ENCODE data around the gene MSRB2. TPM values are rescaled to one million over a fixed set of nuclear protein-coding genes. Genes with fewer than 3 reads are reported as not detected.

The MSRB2 gene
- total and polyA plus RNA-seq, 2 donors (not counting 1 experiment from before 2014, with no cell fraction given), result 1.5 to 3.0 TPM

DNA sequence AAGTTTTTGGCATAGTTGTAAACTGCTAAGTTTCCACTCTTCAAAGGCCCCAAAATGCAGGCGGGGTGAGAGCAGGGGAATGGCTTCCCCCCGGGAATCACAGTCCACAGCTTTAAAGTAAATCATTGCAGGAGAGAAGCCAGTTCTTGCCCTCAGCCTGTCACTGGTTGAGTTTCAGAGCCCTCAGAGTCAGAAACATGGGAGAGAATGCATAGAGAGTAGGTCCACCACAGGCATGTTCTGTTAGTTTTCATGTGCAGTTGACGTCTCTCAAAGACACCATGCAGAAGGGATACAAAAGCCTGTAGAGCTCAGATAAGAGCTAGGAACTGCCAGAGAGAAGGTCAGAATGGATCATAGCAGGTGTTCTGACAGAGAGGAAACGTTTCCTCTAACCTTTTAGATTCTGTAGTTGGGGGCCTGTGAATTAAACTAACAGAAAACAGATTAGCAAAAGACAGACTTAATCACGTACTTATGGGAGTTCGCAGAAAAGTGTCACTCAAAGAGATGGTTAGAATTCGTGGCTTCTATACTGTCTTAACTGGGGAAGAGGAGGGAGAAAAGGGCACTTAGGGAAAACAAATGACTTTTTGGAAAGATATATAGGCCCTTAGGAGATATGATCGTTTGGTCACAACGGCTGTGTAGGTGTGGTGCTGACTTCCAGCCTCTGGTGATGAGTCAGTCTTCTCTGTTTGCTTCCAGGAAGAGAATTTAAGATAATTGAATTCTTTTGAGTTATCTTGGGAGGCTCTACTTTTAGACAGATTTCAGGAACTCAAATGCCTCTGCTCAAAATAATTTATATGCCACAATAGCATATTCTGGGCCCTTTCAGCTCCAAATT lies 48.0 kb upstream of the MSRB2 start:
- H3K27ac Mint-ChIP-seq, result no peak overlapping the region

DNA sequence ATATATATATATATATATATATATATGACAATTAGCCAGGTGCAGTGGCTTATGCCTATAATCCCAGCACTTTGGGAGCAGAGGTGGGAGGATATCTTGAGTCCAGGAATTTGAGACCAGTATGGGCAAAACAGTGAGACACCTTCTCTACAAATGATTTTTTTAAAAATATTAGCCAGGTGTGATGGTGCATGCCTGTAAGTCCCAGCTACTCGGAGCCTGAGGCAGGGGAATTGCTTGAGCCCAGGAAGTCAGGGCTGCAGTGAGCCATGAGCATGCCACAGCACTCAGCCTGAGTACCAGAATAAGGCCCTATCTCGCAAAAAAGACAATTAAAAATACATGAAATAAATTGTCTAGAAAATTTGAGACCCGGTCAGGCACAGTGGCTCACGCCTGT lies 47.2 kb upstream of the MSRB2 start:
- Histone ChIP-seq H4K20me1 (ENCODE audit: control insufficient read depth, insufficient read depth, low read length, poor library complexity, severe bottlenecking) (no peaks in the 10 kb centered on the region), H3K36me3 (replicated peaks in 1 of 2; ENCODE audit: control extremely low read depth in 1 of 2, control insufficient read depth in 1 of 2, extremely low read depth in 1 of 2, insufficient read depth in 2 of 2, low read length in 1 of 2) (no peaks in the 10 kb centered on the region), H3K27ac (ENCODE audit: low read length in 2 of 2) (no peak overlapping the region), H3K4me2 (replicated peaks; ENCODE audit: low read depth, low read length, poor library complexity, severe bottlenecking) (no peak overlapping the region), H3K79me2 (ENCODE audit: control insufficient read depth, insufficient read depth, low read length) (no peaks in the 10 kb centered on the region), H3K9ac (ENCODE audit: low read length) (no peak overlapping the region), H3K9me3 (ENCODE audit: control extremely low read depth in 1 of 3, control insufficient read depth in 2 of 3, insufficient read depth in 1 of 3, low read length in 2 of 3) (no peaks in the 10 kb centered on the region), H3K27me3 (replicated peaks in 1 of 4; ENCODE audit: control extremely low read depth in 1 of 4, control insufficient read depth in 3 of 4, insufficient read depth in 4 of 4, low read length in 3 of 4) (no peaks in the 10 kb centered on the region), H3K4me1 (ENCODE audit: control insufficient read depth in 2 of 2, insufficient read depth in 2 of 2, low read length in 2 of 2) (no peaks in the 10 kb centered on the region), H3K4me3 (ENCODE audit: control extremely low read depth in 1 of 5, extremely low read depth in 1 of 5, insufficient read depth in 1 of 5, low read depth in 2 of 5, low read length in 4 of 5) (no peak overlapping the region), H2AFZ (ENCODE audit: insufficient read depth, low read depth, low read length, poor library complexity, severe bottlenecking) (no peak overlapping the region)
- ATAC-seq (ENCODE audit: low read depth), result no peak
- POLR2A ChIA-PET, result no interaction called here
- intact Hi-C loops (cut with micrococcal nuclease), result no loop called here
- 93% methylated on average over 3 of the region's 4 CpGs for WGBS (ENCODE audit: insufficient coverage)
- no peaks in the 10 kb centered on the region for H3K4me1 Mint-ChIP-seq
- peaks cover 37% of the 10 kb centered on the region for H3K27me3 Mint-ChIP-seq
- H3K9me3 Mint-ChIP-seq (ENCODE audit: insufficient read depth), result no peaks in the 10 kb centered on the region
- no peak for DNase-seq
- no peak overlapping the region for H3K27ac Mint-ChIP-seq
- no peak overlapping the region for H3K4me3 Mint-ChIP-seq
- CTCF ChIA-PET, result interaction anchor here (1.1 kb wide), 1 partner anchor 11 kb away, joined by 4 read pairs; no protein-coding TSS in a partner anchor
- TF ChIP-seq EZH2 (IDR thresholded peaks at IDR 0.05; ENCODE audit: borderline replicate concordance, insufficient read depth, low read depth, low read length, poor library complexity, severe bottlenecking), result no peak
- TF ChIP-seq, protein P1, sequence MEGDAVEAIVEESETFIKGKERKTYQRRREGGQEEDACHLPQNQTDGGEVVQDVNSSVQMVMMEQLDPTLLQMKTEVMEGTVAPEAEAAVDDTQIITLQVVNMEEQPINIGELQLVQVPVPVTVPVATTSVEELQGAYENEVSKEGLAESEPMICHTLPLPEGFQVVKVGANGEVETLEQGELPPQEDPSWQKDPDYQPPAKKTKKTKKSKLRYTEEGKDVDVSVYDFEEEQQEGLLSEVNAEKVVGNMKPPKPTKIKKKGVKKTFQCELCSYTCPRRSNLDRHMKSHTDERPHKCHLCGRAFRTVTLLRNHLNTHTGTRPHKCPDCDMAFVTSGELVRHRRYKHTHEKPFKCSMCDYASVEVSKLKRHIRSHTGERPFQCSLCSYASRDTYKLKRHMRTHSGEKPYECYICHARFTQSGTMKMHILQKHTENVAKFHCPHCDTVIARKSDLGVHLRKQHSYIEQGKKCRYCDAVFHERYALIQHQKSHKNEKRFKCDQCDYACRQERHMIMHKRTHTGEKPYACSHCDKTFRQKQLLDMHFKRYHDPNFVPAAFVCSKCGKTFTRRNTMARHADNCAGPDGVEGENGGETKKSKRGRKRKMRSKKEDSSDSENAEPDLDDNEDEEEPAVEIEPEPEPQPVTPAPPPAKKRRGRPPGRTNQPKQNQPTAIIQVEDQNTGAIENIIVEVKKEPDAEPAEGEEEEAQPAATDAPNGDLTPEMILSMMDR (IDR thresholded peaks at IDR 0.05), result no peak

More for the DNA sequence above, 48.0 kb upstream of the MSRB2 start:
- no peaks in the 10 kb centered on the region for H3K4me1 ChIP-seq (ENCODE audit: control insufficient read depth in 2 of 2, insufficient read depth in 2 of 2, low read length in 2 of 2)
- H4K20me1 ChIP-seq (ENCODE audit: control insufficient read depth, insufficient read depth, low read length, poor library complexity, severe bottlenecking), result no peaks in the 10 kb centered on the region
- WGBS (ENCODE audit: insufficient coverage), result 91% methylated on average over 6 of the region's 9 CpGs
- Mint-ChIP-seq H3K4me3 (no peak overlapping the region), H3K4me1 (no peaks in the 10 kb centered on the region), H3K9me3 (ENCODE audit: insufficient read depth) (no peaks in the 10 kb centered on the region), H3K27me3 (peaks cover 38% of the 10 kb centered on the region)
- CTCF ChIA-PET, result interaction anchor here (1.1 kb wide), 1 partner anchor 10 kb away, joined by 4 read pairs; no protein-coding TSS in a partner anchor
- ATAC-seq (ENCODE audit: low read depth) (no peak), DNase-seq (no peak)
- TF ChIP-seq, protein P1 (IDR thresholded peaks at IDR 0.05), result no peak
- TF ChIP-seq EZH2 (IDR thresholded peaks at IDR 0.05; ENCODE audit: borderline replicate concordance, insufficient read depth, low read depth, low read length, poor library complexity, severe bottlenecking), result no peak
- no peaks in the 10 kb centered on the region for H3K36me3 ChIP-seq (replicated peaks in 1 of 2; ENCODE audit: control extremely low read depth in 1 of 2, control insufficient read depth in 1 of 2, extremely low read depth in 1 of 2, insufficient read depth in 2 of 2, low read length in 1 of 2)
- no peak overlapping the region for H3K4me3 ChIP-seq (ENCODE audit: control extremely low read depth in 1 of 5, extremely low read depth in 1 of 5, insufficient read depth in 1 of 5, low read depth in 2 of 5, low read length in 4 of 5)
- intact Hi-C loops (cut with micrococcal nuclease), result no loop called here
- peaks cover 0 to 2% (median 0%) of the 10 kb centered on the region in 4 experiments for H3K27me3 ChIP-seq (replicated peaks in 1 of 4; ENCODE audit: control extremely low read depth in 1 of 4, control insufficient read depth in 3 of 4, insufficient read depth in 4 of 4, low read length in 3 of 4)
- POLR2A ChIA-PET, result no interaction called here
- H3K9ac ChIP-seq (ENCODE audit: low read length), result no peak overlapping the region
- H3K27ac ChIP-seq (ENCODE audit: low read length in 2 of 2), result no peak overlapping the region
- no peaks in the 10 kb centered on the region for H3K9me3 ChIP-seq (ENCODE audit: control extremely low read depth in 1 of 3, control insufficient read depth in 2 of 3, insufficient read depth in 1 of 3, low read length in 2 of 3)
- no peaks in the 10 kb centered on the region for H3K79me2 ChIP-seq (ENCODE audit: control insufficient read depth, insufficient read depth, low read length)
- no peak overlapping the region for H2AFZ ChIP-seq (ENCODE audit: insufficient read depth, low read depth, low read length, poor library complexity, severe bottlenecking)
- H3K4me2 ChIP-seq (replicated peaks; ENCODE audit: low read depth, low read length, poor library complexity, severe bottlenecking), result no peak overlapping the region
